Ecto neural progenitor cell (in vitro differentiated cells): Measurements from ENCODE around the gene CPOX.

Experiments used
- DNase-seq: peaks from one replicate; pipeline ENCODE4 v3.0.0-alpha.2; 2018; ENCODE audit warnings: low spot score

The CPOX gene

DNA sequence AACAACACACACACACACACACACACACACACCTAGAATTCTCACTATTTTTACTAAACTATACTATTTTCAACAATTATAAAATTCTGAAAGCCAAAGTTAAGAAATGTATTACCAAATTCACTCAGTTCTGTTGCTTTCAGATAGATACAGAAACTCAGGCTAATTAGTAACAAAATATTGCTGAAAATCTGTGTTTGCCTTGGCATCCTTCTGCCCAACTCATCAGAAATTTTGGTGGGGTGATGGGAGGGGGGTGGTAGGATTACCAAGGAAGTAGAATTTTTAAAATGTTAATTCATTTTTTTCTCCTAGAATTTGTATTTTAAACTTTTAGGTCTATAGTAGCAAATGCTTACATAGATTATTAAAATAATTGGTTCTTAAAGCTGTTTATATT, 2.7 kb upstream of the CPOX start:
- DNase-seq: no peak

DNA sequence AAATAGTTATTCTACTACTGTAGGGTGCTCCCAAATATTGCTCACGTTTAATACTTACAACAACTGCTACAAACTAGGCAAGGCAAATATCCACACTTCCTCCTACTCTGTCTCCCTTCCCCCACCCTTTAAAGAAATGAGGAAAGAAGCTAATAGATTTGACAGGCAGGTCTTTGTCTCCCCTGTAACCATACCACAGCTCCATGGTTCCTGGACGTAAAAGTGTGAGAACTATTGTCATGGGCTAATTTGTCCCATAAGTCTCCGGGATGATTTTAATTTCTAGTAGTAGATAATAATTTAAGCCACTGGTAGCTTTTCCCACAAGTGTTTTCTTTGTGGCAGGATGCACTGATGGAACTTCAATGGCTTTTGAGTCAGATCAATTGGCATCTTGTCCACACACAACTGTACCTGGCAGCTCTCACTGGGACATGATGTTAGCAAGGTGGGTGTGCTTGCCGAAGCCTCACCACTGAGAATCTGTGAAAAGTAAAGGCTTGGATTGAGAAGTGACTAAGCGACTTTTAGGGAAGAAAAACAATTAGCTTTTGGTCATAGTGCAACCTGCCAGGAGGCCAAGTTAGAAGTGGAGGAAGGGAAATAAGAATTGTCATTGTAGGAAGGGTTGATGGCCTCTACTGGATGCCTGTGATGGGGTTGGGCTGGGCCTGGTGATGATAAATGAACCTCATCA, 1.4 kb upstream of the CPOX start:
- no peak for DNase-seq

DNA sequence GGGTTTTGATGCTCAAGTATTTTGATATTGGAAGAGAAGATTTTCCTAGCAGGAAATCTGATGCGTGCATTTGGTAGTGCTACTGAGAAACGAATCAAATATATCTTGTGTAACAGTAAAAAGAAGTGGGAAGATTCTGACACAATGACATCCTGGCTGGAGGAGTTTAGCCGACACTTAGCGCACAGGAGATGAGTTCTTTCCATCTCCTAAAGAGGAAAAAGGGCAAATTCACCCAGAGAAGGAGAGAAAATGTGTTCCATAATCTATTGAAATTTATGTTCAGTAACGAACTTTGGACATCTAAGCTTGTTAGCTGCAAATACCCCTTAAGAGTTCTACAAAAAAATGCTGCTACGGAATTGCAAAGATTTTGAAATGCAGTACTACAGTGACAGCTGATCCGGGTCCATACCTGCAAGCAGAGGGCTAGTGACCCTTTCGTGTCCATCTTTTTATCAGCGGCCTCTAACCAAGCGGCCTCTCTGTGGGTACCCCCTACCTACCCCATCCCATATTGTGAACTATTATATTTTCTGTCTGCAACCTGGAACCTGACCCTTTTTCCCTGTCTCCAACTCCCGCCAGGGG, 971 bp downstream of the CPOX start:
- DNase-seq: no peak

DNA sequence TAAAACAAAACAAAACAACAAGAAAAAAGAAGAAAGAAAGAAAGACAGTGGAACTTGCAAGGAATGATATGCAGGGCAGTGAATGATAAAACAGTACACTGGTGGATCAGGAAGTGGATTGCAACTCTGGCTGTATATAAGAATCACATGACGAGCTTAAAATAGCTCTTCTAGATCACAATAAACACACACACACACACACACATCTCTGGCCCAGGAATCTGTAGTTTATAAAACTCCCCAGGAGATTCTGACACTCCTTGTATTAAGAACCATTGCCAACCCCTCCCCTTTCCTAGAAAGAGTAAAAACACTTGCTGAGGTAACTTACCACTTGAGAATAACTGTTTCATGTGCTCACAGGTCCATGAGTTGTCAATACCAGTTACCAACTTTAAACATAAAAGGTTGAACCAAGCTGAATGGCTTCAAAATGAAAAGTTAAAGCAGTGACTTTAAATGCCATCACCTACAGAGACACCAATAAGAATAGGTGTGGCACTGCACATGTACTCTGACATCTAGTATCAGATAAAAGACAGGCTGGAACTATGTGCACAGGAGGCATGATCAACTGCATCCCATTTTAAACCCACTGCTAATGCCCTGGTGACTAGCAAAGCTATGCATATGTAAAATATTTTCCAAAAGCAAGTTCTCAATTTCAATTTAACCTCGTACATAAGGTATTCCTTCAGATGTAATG, 3.9 kb downstream of the CPOX start:
- no peak for DNase-seq

DNA sequence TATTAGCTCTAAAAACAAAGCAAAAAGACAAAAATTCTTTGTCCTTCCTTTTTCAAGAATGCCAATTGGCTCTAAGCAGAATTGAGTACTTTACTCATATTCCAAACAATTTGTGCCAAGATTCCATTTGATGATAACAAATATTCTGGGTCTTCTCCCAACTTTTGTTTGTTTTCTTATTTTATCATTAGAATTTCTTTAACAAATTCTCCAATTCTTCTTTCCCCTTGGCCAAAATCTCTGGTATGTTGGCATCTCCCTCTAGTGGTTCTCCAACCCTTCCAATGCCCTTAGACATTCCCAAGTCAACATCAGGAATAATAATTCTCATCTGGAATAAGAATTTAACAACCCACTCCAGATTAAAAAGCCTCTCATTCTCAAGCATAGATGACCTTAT, 5.3 kb downstream of the CPOX start:
- DNase-seq: no peak

DNA sequence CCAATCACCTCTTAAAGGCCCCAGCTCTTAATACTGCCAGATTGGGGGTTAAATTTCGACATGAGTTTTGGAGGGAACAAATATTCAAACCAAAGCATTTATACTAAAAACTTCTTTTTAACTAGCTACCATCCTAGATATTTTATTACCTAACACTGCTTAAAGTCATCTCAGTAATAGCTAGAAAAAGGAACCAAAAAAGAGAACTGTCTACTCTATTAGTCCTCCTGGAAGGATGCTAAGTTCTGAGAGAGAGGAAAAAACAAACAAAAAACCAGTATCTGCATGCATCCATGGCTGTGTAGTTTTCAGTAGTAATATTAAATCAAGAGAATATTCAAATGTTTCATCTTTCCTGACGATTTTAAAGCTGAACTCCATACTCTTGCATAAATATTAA, 5.8 kb downstream of the CPOX start:
- DNase-seq: no peak

DNA sequence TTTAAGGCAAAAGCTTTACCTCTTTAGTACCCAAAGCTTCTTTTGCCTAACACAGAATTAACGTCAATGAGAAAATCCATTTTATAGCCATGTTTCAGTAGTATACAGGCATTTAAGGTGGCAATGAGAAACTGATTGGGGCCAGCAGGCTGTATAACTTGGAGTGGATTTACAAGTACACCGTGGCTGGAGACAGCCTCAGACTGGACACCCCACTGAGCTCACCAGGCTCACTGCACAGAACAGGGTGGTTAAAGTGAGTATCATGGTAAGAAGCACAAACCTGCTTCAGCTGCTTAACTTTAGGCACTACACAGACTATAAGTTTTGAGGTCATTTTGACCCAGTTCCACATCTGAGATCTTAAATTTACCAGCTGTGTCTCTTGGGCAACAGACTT, 8.9 kb downstream of the CPOX start:
- no peak for DNase-seq

DNA sequence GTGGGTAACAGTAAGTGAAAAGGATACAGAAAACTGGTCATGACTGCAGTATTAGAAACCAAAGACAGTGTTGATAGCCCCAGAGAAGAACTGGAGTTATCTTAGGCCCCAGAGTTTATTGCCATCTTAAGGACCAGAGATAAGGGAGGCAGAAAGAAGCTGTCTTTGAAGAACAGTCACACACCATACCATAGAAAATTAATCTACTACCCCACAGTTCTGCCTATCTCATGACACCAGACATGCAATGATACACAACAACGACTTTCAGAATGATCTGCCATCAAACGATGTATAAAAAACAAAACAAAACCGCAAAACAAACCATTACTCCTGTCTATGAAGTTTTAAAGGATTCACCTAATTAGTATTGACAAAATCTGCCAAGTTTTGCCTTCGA, 9.6 kb downstream of the CPOX start:
- no peak for DNase-seq

DNA sequence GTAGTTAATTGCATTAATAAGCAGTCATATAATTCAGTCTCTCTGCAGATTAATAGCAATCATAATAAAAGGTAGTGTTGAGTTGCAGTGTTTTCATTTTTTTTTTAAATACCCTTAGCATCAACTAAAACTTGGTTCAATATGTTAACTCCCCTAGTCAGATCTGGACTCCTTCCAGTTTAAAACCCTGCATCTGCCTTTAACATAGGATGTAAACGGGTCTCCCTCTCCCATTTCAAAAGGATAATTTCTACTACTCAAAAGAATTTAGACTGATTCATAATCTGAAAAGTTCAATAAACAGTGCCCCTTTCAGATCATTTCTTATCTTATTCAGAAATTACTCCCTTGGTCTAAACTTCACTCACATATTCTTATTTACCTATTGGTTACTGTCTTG, 11.4 kb downstream of the CPOX start:
- no peak for DNase-seq

DNA sequence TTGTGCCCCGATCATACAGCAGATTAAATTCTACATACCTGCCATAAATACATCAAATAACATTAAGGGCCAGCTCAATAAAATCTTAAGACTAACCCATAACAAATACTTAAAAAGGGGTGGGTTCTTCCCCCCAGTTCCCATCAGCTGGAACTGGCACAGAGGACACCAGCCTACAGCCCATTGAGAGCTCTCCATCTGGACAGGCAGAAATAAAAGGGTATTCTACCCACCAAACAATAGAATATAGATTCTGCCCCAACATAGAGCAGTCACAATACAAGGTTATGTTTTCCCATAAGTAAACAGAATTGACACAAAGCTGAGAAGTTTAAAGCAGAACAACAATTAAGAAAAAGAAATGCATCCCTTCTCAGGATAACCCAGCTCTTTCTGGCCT, 11.9 kb downstream of the CPOX start:
- DNase-seq: no peak

DNA sequence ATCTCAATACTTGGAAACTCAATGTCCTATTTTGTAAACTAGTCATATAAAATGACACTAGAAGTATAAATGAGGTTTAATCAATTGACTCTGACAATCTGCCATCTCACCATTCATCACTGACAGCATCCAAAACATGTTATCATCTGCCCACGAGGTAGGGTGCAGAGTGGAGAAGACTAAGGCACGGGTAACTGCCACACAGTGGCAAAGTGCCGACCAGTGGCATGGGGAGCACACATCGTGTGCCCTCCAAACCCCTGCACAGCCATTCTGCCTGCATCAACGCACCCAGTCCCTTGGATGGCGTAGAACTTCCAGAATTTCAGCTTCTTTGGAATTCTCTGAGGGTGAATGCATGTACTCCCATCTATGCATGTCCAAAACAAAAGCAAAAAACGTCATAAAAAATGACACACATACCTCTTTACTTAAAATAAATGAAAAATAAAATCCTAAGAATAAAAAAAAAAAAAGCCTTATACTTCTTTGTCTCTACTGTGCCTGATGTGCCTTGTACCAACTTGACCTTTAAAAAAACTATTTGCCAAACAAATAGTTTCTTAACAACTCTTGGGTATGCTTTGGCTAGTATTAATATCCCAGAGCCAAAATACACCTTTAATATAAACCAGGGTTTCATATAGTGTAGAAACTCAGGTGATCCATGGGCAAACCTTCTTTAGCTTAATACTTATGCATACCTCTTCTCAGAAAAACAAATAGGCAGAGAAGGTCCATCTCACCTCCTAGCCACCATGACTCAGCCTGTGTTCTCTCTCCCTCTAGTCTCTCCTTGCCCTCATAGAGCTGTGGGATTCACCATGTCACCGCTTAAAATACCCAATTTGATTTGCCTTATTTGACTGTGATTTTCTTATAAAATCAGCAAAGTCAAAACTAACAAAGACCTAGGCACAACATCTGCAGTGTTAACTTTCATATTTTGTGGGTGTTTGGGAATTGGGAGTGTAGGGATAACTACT, 12.7 kb downstream of the CPOX start:
- no peak for DNase-seq

DNA sequence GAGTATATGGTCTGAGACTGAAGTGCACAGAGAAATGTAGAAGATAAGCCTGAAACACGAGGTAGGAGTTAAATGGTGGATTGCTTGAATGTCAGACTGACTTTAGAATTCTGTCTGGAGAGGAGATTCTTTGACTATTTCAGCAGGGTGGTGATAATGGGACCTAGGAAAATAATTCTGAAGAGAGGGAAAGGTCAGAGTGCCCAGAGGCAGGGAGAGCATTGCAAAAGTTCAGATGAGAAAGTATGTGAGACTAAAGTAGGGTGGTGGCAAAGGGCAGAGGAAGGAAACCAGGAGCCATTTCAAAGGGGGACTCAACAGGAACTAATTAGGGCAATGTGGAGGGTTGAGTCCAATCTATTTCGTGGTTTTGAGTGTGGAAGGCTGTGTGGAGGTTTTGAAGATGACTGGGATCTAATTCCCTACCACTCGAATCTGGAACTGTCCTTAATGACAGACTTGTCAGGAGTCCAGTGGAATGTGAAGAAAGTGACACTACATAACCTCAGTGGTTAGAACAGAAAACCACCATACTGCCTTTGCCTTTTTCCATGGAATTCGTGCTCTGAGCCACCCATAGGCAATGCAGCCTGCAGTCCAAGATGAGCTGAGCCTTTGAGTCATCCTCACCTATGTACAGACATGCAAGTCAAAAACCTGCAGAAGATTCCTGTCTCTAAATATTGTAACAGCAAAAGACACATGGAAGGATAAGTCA, 16.1 kb downstream of the CPOX start:
- no peak for DNase-seq

DNA sequence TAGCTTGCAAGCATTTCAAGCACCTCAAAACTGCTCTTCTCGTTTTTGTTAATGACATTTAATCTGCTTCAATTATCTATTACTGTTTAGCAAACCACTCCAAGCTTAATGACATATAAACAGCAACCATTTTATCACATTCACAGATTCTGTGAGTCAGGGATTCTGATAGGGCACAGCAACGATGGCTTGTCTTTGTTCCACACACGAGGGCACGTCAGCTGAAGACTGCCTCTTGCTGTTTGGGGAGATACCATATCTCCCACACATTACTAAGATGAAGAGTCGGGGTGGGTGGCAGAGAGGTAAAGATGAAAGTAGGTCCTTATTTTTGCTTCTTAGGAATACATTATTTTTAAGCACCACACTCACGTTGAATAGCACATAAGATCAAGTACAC, 19.3 kb downstream of the CPOX start:
- no peak for DNase-seq

DNA sequence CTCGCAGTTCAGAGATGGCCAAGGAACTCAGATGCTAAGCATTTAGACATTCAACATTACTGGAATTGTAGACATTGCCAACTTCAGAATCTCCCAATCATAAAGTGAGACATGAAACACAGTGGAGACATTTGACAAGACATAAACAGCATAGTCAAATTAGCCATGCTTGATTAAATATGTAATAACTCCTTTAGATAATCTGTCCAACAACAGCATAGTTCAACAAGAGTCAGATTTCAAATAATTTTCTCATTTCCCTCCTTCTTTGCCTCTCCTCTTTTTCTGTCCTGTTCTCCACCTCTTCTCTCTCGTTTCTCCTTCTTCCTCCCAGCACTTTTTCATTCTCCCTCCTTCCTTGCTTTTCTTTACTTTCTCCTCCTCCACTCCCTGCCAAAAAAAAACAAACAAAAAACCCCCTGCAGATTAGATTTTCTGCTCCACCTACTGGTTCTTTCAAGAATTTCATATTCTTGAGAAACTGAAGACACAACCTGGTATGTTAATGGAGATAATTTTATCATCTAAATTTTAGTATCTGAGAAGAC, 20.2 kb downstream of the CPOX start:
- DNase-seq: no peak

DNA sequence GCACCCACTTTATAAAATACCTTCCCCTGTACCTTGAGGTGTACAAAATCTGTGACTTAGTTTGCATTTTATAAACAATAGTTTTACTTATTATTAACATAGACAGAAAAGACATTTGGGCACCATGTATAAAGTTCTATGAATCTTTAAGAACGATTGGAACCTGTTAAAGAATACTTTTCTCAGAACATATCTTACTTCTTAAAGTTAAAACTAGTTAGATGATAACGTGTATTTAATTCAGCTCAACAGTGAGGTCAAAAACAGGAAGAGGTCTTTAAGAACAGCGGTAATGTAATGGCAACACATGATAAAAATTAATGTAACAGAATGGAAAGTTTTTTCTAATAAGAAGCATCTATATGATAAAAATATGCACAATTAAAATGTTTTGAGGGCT, 25.0 kb downstream of the CPOX start:
- no peak for DNase-seq

DNA sequence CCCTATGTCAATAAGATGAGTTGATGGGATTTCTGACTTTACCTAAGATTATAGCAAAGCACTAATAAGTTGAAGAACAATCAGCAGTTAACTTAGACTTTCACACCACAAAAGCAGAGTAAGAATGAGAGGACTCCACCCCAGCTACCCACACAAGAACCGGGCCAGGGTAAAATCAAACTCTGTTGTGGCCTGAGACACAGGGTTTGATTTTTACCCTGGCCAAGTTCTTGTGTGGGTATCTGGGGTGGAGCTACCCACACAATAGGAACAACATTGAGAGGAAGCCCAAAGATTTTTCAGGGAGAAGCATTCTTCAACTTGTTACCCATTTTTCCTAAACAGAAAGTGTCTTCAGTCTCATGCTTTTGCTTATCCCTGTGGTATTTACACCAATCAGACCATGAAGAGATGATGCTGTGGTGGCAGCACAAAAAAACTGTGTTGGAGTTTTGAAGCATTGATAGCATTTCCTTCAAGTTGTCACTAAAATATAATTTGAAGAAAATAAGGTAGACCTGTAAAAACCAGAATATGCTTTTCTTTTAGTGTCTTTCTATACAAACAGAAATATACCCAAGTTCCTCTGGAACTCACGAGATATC, 25.6 kb downstream of the CPOX start:
- no peak for DNase-seq

DNA sequence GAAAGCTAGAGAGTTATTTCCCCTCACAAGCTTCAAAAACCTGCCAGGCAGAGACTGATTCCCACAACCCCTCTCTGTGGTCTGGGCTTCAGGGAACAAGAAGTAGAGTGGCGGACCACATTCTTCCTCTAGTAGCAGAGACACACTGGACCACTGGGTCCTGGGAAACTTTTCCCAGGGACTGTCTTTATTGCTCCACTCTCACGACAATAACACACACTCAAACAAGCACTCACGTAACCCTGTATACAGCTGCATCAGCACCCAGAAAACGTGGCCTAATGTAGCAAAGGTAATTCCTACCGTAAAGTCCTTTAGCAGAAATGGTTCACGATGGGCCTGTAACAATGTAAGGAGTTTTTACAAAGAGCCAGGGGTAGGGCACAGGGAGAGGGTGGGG, 27.6 kb downstream of the CPOX start:
- no peak for DNase-seq

DNA sequence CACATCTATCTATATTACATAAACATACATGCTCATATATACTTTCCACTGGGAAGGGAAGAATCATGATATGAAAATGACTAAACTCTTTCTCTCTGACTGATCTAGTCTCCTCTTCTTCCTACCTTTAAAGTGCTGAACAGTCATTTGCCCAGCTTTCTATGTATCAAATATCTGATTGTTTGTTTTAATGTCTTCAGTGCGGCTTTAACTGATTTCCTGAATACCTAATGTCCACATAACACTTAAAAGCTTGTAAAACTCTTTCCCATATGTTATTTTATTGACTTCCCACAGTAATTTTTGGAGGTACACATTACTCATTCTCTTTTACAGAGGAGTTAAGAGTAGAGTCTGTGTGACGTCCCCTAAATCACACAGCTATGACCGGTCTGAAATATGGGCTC, 28.2 kb downstream of the CPOX start:
- no peak for DNase-seq

DNA sequence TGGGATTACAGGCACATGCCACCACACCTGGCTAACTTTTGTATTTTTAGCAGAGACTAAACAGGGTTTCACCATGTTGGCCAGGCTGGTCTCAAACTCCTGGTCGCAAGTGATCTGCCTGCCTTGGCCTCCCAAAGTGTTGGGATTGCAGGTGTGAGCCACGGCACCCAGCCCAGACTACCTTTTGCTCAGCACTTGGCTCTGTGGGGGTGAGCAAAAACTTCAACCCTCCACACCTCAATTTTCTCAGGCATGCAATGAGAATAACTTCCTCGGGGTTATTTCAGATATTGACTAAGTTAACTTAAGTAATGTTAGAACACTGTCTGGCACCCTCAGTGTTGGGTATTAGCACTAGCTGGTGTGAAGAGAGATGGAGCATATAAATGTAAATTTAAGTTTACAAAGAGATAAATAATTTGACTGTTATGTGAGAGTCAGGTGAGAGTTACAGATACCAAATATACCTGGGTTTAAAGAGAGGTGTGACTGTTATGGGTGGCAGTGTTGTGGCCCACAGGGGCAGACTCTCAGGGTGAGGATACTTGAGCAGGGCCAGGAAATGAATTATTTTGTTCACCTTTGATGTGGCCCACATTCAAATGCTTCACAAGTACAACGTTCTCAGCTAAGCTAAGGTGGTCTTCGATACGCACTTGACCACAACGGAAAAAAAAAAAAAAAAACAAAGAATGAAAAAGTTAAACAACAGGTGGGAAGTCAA, 29.0 kb downstream of the CPOX start:
- DNase-seq: no peak

DNA sequence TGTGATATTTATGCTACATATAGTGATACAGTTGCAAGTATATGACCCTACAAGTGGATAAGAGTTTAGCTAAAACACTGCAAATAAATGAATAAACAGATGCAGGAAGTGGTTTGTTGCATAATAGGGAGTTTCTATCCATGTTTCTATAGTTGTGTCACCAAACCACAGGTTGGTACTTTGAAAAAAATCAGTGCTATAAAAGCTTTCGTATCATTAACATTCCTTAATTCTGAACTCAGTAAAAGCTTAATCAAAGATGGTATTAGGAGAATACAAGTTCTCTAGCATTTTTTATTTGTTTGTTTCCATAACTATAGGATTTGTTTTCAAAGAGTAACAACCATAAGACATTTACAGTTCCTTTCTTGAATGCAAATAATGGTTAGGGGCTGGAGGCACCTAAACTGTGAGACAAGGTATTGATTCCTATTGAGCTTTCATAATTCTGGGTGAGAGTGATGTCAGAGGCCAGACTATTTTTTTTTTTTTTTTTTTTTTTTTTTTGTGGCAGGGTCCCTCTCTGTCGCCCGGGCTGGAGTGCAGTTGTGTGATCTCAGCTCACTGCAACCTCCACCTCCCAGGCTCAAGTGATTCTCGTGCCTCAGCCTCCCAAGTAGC, 29.6 kb downstream of the CPOX start:
- DNase-seq: no peak
